Trophoblast cell (in vitro differentiated cells and primary cell): Measurements from ENCODE around the gene ELL2.
"Not testable (repeated sequence)": the region's sequence is repeated elsewhere in the genome, so short reads cannot be mapped to it uniquely, and the experiment has no call there.

Source experiments
- DNase-seq, 2 donors: peaks; one replicate each; pipeline ENCODE4 v3.0.0-alpha.2; 2016
- H2AFZ ChIP-seq: 2 replicates; pipeline ENCODE4 v1.6.1; 2013; ENCODE audit warnings: low read length, moderate library complexity, mild to moderate bottlenecking; ENCODE audit not compliant: insufficient read depth, poor library complexity
- H2AK5ac ChIP-seq: 2 replicates; pipeline ENCODE4 v1.6.1; 2013; ENCODE audit warnings: mild to moderate bottlenecking, low read length
- H2BK120ac ChIP-seq: 2 replicates; pipeline ENCODE4 v1.6.1; 2013; ENCODE audit warnings: low read length, mild to moderate bottlenecking, moderate library complexity; ENCODE audit not compliant: insufficient read depth, poor library complexity
- H2BK12ac ChIP-seq: 2 replicates; pipeline ENCODE4 v1.6.1; 2013; ENCODE audit warnings: mild to moderate bottlenecking, low read length, moderate library complexity
- H2BK5ac ChIP-seq: 2 replicates; pipeline ENCODE4 v1.6.1; 2013; ENCODE audit warnings: low read length, low read depth, moderate library complexity, mild to moderate bottlenecking; ENCODE audit not compliant: poor library complexity
- H3K14ac ChIP-seq: 2 replicates; pipeline ENCODE4 v1.6.1; 2013; ENCODE audit warnings: mild to moderate bottlenecking, low read length
- H3K18ac ChIP-seq: 2 replicates; pipeline ENCODE4 v1.6.1; 2013; ENCODE audit warnings: mild to moderate bottlenecking, low read length
- H3K23ac ChIP-seq: 2 replicates; pipeline ENCODE4 v1.6.1; 2013; ENCODE audit warnings: low read length
- H3K27ac ChIP-seq: 2 replicates; pipeline ENCODE4 v1.5.1; 2013; ENCODE audit warnings: low read depth, mild to moderate bottlenecking, inconsistent platforms, low read length, moderate library complexity
- H3K27me3 ChIP-seq: 2 replicates; pipeline ENCODE4 v1.6.1; 2013; ENCODE audit warnings: inconsistent platforms, mild to moderate bottlenecking, low read length, moderate library complexity; ENCODE audit not compliant: insufficient read depth
- H3K36me3 ChIP-seq, 2 experiments: 1 replicate in 1 of 2; 2 replicates in 1 of 2; pipeline ENCODE4 v1.6.1; 2013; ENCODE audit warnings: low read length in 2 of 2, mild to moderate bottlenecking in 2 of 2, moderate library complexity in 1 of 2; ENCODE audit not compliant: insufficient read depth in 2 of 2, control insufficient read depth in 1 of 2
- H3K4ac ChIP-seq: 2 replicates; pipeline ENCODE4 v1.6.1; 2013; ENCODE audit warnings: low read depth, mild to moderate bottlenecking, low read length, moderate library complexity
- H3K4me1 ChIP-seq, 2 experiments: 1 replicate in 1 of 2; 2 replicates in 1 of 2; pipeline ENCODE4 v1.6.1; 2013; ENCODE audit warnings: low read length in 2 of 2, mild to moderate bottlenecking in 2 of 2, moderate library complexity in 1 of 2; ENCODE audit not compliant: insufficient read depth in 2 of 2, control insufficient read depth in 1 of 2
- H3K4me2 ChIP-seq: 2 replicates; pipeline ENCODE4 v1.6.1; 2013; ENCODE audit warnings: inconsistent platforms, mild to moderate bottlenecking, low read length, moderate library complexity
- H3K4me3 ChIP-seq: 2 replicates; pipeline ENCODE4 v1.5.1; 2013; ENCODE audit warnings: mild to moderate bottlenecking, low read depth, low read length, inconsistent platforms
- H3K79me1 ChIP-seq: one replicate; pipeline ENCODE4 v1.6.1; 2013; ENCODE audit warnings: low read length
- H3K79me2 ChIP-seq: 2 replicates; pipeline ENCODE4 v1.6.1; 2013; ENCODE audit warnings: low read length, mild to moderate bottlenecking; ENCODE audit not compliant: control insufficient read depth, insufficient read depth, poor library complexity
- H3K9ac ChIP-seq: 2 replicates; pipeline ENCODE4 v1.6.1; 2013; ENCODE audit warnings: mild to moderate bottlenecking, low read length
- H3K9me3 ChIP-seq: 2 replicates; pipeline ENCODE4 v1.6.1; 2013; ENCODE audit warnings: low read depth, mild to moderate bottlenecking, control low read depth, inconsistent platforms, low read length; ENCODE audit not compliant: insufficient read depth
- H4K12ac ChIP-seq: 2 replicates; pipeline ENCODE4 v1.6.1; 2013; ENCODE audit warnings: low read depth, mild to moderate bottlenecking, low read length, moderate library complexity
- H4K8ac ChIP-seq: 2 replicates; pipeline ENCODE4 v1.6.1; 2013; ENCODE audit warnings: low read depth, mild to moderate bottlenecking, low read length, moderate library complexity
- H4K91ac ChIP-seq: one replicate; pipeline ENCODE4 v1.6.1; 2013; ENCODE audit warnings: low read depth, mild to moderate bottlenecking, low read length, moderate library complexity
- WGBS: extraction: QIAGEN DNeasy Blood & Tissue Kit; methylation state at CpG from one replicate; pipeline ENCODE4 v1.1.7; 2013; ENCODE audit warnings: missing lambda C conversion rate; ENCODE audit not compliant: insufficient read length, insufficient coverage; ENCODE audit errors: extremely low coverage; 5-methylcytosine and 5-hydroxymethylcytosine counted together

ELL2 gene

DNA sequence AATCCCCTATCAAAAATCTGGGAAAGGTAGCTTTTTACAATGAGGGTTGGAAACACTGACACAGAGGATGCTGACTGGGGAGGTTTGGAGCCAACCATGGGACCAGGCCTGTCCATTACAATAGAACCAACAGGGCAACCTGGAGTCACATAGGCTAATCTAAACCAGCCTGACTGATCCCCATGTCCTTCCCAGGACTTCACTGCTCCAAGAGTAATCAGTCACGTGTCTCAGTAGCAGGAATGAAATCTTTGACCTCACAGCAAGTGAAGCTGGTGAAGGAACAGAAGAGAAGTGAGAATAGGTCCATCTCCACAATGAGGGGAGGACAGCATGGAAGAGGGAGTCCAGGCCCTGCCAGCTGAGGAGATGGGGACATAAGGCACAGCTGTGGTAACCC, 123.1 kb downstream of the ELL2 start:
- Histone ChIP-seq H3K4me2 (no peak overlapping the region), H3K4me3 (no peak overlapping the region), H3K79me2 (peaks cover 2% of the 10 kb centered on the region), H2BK120ac (no peak overlapping the region), H2AK5ac (no peak overlapping the region), H4K91ac (peak overlapping the region; percentile 19), H3K4me1 (peaks cover 6 to 9% of the 10 kb centered on the region in 2 experiments), H4K12ac (no peak overlapping the region), H3K9me3 (peaks cover 2% of the 10 kb centered on the region), H2AFZ (no peak overlapping the region), H3K18ac (no peak overlapping the region), H4K8ac (no peak overlapping the region), H3K79me1 (peaks cover 8% of the 10 kb centered on the region), H2BK5ac (no peak overlapping the region), H3K23ac (no peak overlapping the region), H3K9ac (no peak overlapping the region), H3K36me3 (no peaks in the 10 kb centered on the region), H3K4ac (no peak overlapping the region), H3K14ac (no peak overlapping the region), H3K27me3 (no peaks in the 10 kb centered on the region), H2BK12ac (peak overlapping the region; percentile 70), H3K27ac (no peak overlapping the region)
- no CpG with 5 or more reads among the region's 1 CpG for WGBS
- DNase-seq = no peak

DNA sequence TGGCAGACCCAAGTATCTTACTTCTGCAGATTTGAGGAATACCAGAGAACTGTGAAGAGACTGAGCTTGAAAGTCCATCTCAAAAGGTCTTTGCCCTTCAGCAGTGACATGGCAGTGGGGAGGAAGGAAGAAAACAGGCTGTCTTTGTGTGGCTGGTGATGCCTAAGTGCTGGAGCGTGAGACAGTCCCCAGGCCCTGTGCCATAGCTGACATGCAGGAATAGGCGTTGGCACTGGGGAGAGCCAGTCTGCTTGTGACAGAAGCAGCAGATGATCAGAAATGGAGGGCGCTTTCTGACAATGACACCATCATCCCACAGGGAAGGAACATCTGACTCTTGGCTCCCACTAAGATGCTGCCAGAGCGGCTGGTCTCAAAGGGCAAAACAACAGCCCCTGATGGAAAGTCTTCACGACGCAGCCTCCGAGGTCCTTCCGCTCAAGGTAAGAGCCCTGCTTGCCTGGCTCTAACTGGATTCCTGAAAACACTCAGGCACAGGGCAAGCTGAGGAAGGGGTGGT, 123.6 kb downstream of the ELL2 start:
- Histone ChIP-seq H3K4me1 (peaks cover 6% of the 10 kb centered on the region in 2 experiments), H3K4me2 (no peak overlapping the region), H3K14ac (no peak overlapping the region), H2AFZ (no peak overlapping the region), H2BK5ac (no peak overlapping the region), H3K79me2 (peaks cover 2% of the 10 kb centered on the region), H3K23ac (no peak overlapping the region), H3K79me1 (peaks cover 8% of the 10 kb centered on the region), H2AK5ac (peak overlapping the region; percentile 22), H3K27me3 (no peaks in the 10 kb centered on the region), H4K12ac (no peak overlapping the region), H2BK120ac (no peak overlapping the region), H2BK12ac (no peak overlapping the region), H3K18ac (no peak overlapping the region), H3K27ac (no peak overlapping the region), H3K4ac (no peak overlapping the region), H3K9ac (no peak overlapping the region), H3K9me3 (peaks cover 2% of the 10 kb centered on the region), H4K8ac (no peak overlapping the region), H4K91ac (no peak overlapping the region), H3K4me3 (no peak overlapping the region), H3K36me3 (no peaks in the 10 kb centered on the region)
- no peak for DNase-seq
- WGBS = no CpG with 5 or more reads among the region's 8 CpGs

DNA sequence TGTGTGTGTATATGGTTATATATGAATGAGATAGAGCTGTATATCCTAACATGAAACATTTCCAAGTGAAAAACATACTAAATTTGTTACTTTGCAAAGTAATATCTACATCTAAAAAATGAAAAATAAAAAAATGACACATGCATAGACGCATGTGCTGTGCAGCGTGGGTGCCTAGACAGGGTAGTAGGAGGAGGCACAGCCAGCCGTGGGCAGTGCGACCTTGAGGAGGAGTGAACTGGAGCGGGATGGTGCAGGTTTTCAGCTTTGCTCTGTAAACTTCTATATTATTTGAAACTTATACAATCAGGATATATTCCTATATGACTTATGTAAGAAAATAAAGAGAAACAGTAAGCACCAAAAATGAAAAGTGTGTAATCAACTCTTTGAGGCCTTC, 124.2 kb downstream of the ELL2 start:
- Histone ChIP-seq H3K4me3 (no peak overlapping the region), H3K4me1 (peaks cover 2% of the 10 kb centered on the region in 2 experiments), H3K36me3 (no peaks in the 10 kb centered on the region), H2BK5ac (no peak overlapping the region), H3K4ac (no peak overlapping the region), H3K18ac (no peak overlapping the region), H4K91ac (no peak overlapping the region), H3K23ac (no peak overlapping the region), H3K4me2 (no peak overlapping the region), H4K8ac (no peak overlapping the region), H3K79me2 (no peaks in the 10 kb centered on the region), H2AFZ (no peak overlapping the region), H2BK120ac (no peak overlapping the region), H3K27me3 (no peaks in the 10 kb centered on the region), H3K14ac (no peak overlapping the region), H4K12ac (no peak overlapping the region), H3K9me3 (peaks cover 2% of the 10 kb centered on the region), H2AK5ac (no peak overlapping the region), H3K79me1 (peaks cover 5% of the 10 kb centered on the region), H2BK12ac (no peak overlapping the region), H3K27ac (no peak overlapping the region), H3K9ac (no peak overlapping the region)
- WGBS = no CpG with 5 or more reads among the region's 5 CpGs
- no peak for DNase-seq

DNA sequence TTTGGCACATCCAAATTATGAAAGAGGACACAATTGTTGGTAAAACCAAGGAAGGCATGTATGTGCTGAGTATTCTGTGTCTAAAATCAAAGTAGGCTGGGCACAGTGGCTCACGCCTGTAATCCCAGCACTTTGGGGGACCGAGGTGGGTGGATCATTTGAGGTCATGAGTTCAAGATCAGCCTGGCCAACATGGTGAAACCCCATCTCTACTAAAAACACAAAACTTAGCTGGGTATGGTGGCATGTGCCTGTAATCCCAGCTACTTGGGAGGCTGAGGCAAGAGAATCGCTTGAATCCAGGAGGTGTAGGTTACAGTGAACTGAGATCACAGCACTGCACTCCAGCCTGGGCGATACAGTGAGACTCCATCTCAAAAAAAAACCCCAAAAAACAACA, 124.7 kb downstream of the ELL2 start:
- H3K4me3 ChIP-seq, H3K79me1 ChIP-seq, H3K4me2 ChIP-seq, H4K91ac ChIP-seq, H3K18ac ChIP-seq, DNase-seq, H3K27ac ChIP-seq, H3K23ac ChIP-seq, H4K12ac ChIP-seq, H2AK5ac ChIP-seq, H3K14ac ChIP-seq, H2BK5ac ChIP-seq, H3K4ac ChIP-seq, H3K36me3 ChIP-seq, H2BK120ac ChIP-seq, H3K4me1 ChIP-seq, H3K9ac ChIP-seq, H2BK12ac ChIP-seq, H3K9me3 ChIP-seq, H2AFZ ChIP-seq, H3K79me2 ChIP-seq, H3K27me3 ChIP-seq, H4K8ac ChIP-seq: not testable (repeated sequence)
- WGBS = no CpG with 5 or more reads among the region's 4 CpGs
